DMS 273 (cell line): ENCODE measurements around the gene KLHL4.
"Not testable (repeated sequence)": the region's sequence is repeated elsewhere in the genome, so short reads cannot be mapped to it uniquely, and the experiment has no call there.

Experiments
- DNase-seq: peaks from one replicate; lab custom pipeline; 2025; ENCODE audit not compliant: unreplicated experiment; lab: John Stamatoyannopoulos, UW

The KLHL4 gene

DNA sequence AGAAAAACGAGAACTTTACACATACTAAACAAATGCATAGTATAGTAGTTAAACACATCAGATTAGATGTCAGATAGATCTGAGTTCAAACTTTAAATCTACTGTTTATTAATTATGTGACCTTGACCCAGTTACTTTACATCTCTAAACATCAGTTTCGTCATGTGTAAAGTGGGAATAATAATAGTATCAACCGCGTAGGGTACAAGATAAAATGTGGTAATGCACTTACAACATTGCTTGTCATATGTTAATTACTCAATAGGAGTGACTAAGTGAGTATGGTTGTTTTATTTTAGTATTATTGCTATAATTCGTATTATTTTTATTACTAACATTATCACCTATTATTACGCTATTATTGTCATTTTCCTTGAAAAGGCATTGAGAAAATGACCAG lies 144.2 kb downstream of the KLHL4 start:
- no peak for DNase-seq

DNA sequence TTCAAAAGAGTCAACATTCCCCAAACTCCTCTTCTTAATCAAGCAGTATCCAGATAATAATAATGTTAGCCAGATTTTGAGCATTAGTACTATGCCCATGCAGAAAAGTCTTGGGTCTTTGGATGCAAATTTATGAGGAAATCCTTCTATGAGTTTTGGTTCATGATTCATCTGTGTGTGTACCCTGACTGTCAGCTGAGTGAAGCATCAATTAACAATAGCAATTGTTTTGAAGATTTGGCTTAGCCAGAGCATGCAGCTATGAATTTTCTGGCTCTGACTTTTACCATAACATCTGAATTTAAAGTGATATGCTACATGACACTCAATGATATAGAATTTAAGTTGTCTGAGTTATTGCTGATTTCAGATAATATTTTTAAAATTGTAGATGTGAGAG lies 145.8 kb downstream of the KLHL4 start:
- DNase-seq = no peak

DNA sequence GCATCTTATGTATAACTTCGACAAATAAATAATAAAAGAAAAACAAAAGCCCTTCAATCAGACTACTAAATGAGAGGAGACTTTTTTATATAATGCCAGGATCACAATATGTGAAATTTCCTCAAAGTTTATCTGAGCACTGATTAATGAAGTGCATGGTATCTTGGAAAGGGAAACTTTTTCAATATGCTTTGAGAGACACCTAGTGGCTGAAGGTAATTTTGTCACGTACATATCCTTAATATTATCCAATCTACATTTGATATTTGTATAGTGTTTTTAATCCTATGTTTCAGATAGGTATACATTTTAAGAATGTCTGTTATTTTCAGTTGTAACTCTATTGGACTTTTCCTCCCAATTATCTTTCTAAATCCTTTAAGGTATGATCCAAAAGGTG lies 146.8 kb downstream of the KLHL4 start:
- DNase-seq = peak; percentile 66

DNA sequence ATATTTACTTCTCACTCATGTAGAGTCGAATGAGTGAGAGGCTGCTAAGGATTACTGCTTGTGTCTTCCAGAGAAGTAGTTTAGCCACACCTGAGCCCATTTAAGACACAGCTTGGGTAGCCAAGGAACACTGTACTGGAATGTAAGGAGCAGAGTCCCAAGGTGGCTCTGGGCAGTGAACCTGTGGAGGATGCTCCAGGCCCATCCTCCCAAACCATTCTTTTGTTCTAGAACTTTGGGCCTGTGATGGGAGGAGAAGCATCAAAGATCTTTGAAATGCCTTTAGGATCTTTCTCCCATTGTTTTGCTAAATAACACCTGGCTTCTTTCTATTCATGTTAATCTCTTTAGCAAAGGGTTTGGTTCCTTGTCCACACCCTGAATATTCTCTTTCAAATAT lies 162.2 kb downstream of the KLHL4 start:
- DNase-seq = no peak

DNA sequence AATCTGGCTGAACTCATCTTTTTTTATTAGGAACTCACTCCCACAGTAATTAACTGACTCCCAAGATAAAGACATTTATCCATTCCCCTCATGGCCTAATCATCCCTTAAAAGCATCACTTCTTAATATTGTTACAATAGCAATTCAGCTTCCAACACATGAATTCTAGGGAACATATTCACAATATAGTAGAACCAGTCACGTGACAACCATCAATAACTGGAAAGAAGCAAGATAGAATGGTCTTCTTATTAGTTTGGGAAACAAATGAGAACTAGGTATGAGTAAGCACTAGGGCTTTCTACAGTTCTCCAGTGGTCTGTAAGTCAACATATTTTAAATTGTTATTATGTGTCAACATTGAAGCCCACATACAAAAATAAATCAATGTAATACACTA lies 170.1 kb downstream of the KLHL4 start:
- no peak for DNase-seq

DNA sequence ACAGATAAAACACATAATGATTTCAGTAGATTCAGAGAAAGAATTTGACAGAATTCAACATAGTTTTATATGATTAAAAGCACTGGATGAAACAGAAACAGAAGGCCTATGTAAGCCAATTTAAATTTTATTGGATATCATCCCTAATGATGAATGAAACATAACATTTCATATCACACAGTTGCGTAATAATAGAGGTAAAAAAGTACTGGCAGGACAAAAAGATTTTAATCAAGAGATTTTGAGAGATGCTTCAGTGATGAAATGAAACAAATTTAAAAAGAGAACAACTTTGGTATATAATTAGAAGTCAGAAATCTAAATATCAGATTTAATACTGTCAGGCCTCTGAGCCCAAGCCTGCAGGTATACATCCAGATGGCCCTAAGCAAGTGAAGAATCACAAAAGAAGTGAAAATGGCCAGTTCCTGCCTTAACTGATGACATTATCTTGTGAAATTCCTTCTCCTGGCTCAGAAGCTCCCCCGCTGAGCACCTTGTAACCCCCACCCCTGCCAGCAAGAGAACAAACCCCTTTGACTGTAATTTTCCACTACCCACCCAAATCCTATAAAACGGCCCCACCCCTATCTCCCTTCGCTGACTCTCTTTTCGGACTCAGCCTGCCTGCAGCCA lies 170.6 kb downstream of the KLHL4 start:
- not testable (repeated sequence) for DNase-seq

DNA sequence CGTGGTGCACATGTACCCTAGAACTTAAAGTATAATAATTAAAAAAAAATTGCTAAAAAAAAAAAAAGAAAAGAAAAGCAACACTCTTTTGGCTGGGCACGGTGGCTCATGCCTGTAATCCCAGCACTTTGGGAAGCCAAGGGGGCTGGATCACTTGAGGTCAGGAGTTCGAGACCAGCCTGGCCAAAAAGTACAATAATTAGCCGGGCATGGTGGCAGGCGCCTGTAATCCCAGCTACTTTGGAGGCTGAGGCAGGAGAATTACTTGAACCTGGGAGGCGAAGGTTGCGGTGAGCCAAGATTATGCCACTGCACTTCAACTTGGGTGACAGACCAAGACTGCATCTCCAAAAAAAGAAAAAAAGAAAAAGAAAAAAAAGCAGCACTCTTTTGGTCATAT lies 171.6 kb downstream of the KLHL4 start:
- DNase-seq = not testable (repeated sequence)

DNA sequence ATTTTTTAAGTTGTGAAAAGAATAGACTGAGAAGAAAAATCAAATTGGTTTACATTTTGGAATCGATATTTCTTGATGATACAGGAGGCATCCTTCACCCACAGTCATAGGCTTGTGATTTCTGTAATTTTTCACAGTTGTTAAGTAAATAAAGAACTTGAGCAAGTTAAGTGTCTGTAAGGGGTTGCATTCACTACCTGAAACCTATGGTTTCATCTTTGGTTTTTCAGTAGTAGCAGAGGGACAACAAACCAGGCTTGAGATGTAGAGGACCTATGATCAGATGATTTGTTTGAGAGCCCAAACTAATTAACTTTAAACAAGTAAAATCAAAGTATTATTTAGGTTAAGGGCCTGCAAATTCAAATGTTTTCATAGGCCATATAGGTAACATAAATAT lies 175.6 kb downstream of the KLHL4 start:
- no peak for DNase-seq

DNA sequence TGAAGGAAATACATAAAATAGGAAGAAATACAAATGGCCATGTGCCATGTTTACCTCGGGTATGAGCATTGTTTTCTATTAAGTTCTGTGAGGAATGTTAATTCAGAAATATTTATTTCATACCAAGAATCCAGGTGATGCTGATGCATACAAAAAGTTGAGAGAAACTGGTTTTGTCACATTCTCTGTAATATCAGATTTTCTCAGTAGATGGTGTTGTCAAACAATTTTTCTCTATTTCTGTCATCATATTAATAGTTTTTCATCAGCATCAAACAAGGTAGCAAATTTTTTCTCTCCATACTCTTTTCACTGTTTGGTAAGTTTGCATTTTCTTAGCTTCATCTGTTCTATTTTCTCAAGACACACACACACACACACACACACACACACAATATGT lies 179.8 kb downstream of the KLHL4 start:
- DNase-seq = no peak

DNA sequence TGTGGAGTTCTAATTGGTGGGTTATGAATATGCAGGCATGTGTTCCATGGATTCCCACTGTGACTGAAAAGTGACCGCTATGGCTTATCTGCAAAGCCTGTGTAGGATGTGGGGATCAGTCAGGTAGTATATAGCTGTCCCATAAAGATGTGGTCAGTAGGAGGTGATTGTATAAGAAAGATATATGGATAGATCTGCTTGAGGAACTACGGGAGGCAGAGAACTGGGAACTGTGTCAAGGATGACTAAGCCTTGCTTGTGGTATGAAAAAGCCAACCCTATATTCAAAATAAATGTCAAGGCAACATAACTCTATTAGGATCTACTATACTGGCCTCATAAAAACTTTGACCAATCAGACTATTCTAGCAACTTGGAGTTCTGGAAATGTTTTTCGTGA lies 185.2 kb downstream of the KLHL4 start:
- no peak for DNase-seq

DNA sequence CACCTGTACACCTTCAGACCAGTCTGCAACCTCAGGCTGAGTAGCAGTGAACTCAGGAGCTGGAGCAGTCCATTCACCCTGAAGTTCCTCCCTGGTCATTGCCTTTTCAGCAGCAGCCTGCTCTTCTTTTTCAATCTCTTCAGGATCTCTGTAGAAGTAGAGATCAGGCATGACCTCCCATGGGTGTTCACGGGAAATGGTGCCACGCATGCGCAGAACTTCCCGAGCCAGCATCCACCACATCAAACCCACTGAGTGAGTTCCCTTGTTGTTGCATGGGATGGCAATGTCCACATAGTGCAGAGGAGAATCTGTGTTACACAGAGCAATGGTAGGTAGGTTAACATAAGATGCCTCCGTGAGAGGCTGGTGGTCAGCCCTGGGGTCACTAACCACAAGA lies 185.9 kb downstream of the KLHL4 start:
- DNase-seq = not testable (repeated sequence)

DNA sequence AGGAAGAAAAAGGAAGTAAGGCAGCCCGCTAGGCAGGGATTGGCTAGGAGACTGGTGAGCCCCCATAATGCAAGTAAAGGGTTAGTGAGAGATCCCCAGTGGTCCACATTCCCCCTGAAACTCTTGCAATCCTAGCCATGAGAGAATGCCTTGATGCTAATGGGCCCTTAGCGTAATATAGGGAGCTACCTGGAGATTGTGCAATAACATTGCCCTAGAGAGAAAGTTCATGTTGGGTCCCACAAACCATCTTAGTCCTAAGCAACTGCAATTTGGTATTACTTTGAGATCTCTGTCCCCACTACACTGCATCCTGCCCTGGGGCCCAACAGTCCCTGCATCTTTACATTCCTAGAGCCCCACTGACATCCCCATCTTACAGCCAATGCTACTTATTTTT lies 188.5 kb downstream of the KLHL4 start:
- no peak for DNase-seq

DNA sequence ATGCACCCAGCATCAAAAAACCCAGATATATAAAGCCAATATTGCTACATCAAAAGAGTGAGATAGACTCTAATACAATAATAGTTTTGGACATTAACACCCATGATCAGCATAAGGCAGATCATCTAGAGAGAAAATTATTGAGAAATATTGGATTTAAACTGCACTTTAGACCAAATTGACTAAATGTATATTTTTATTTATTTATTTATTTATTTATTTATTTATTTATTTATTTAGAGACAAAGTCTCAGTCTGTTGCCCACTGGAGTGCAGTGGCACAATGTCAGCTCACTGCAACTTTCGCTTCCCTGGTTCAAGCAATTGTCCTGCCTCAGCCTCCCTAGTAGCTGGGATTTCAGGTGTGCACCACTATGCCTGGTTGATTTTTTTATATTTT lies 193.0 kb downstream of the KLHL4 start:
- no peak for DNase-seq
